PC-3 (cell line): ENCODE measurements around the gene TM9SF4.

Source experiments
- CTCF ChIP-seq: fragments of 300-600 bp; sonication (generic); conservative IDR thresholded peaks from 2 replicates; pipeline ENCODE4 v1.5.1; 2017; ENCODE audit warnings: antibody characterized with exemption, low read depth, mild to moderate bottlenecking, low read length
- EZH2 ChIP-seq: fragments of 300-600 bp; sonication (generic); IDR thresholded peaks from one replicate; pipeline ENCODE4 v1.6.1; 2017; ENCODE audit warnings: antibody characterized with exemption, mild to moderate bottlenecking, low read length; ENCODE audit not compliant: unreplicated experiment

GRCh38 chr20:32130352-32130751, 20.8 kb downstream of the TM9SF4 start:
- no peak for TF ChIP-seq CTCF
- TF ChIP-seq EZH2 = no peak
